C4-2B (cell line): ENCODE results near the gene SLC25A34.

Experiments used
- ZFX ChIP-seq: fragments of 450-650 bp; IDR thresholded peaks from 2 replicates; pipeline ENCODE4 v1.6.1; 2017
- TF ChIP-seq, protein P1 (sequence below): fragments of 450-650 bp; conservative IDR thresholded peaks from 2 replicates; pipeline ENCODE4 v1.5.1; 2017; ENCODE audit warnings: mild to moderate bottlenecking

- TF ChIP-seq, protein P1, sequence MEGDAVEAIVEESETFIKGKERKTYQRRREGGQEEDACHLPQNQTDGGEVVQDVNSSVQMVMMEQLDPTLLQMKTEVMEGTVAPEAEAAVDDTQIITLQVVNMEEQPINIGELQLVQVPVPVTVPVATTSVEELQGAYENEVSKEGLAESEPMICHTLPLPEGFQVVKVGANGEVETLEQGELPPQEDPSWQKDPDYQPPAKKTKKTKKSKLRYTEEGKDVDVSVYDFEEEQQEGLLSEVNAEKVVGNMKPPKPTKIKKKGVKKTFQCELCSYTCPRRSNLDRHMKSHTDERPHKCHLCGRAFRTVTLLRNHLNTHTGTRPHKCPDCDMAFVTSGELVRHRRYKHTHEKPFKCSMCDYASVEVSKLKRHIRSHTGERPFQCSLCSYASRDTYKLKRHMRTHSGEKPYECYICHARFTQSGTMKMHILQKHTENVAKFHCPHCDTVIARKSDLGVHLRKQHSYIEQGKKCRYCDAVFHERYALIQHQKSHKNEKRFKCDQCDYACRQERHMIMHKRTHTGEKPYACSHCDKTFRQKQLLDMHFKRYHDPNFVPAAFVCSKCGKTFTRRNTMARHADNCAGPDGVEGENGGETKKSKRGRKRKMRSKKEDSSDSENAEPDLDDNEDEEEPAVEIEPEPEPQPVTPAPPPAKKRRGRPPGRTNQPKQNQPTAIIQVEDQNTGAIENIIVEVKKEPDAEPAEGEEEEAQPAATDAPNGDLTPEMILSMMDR = no peak
- TF ChIP-seq ZFX = no peak
Measured at GRCh38 chr1:15748264-15748663, 12.2 kb downstream of the SLC25A34 start.
